GM03348 (cell line): ENCODE results near the gene STAM.
"Not testable (repeated sequence)": the region's sequence is repeated elsewhere in the genome, so short reads cannot be mapped to it uniquely, and the experiment has no call there.

Source experiments
- DNase-seq: peaks from one replicate; pipeline ENCODE4 v3.0.0; 2012; ENCODE audit warnings: low spot score

The STAM gene

GRCh38 chr10:17675638-17676037, 31.7 kb downstream of the STAM start:
- DNase-seq = no peak

- DNase-seq = no peak
Measured at GRCh38 chr10:17676919-17677318, 33.0 kb downstream of the STAM start.

GRCh38 chr10:17682236-17682946, 38.4 kb downstream of the STAM start:
- DNase-seq = no peak

GRCh38 chr10:17683541-17683940, 39.6 kb downstream of the STAM start:
- no peak for DNase-seq

GRCh38 chr10:17684537-17684936, 40.6 kb downstream of the STAM start:
- no peak for DNase-seq

GRCh38 chr10:17685233-17685840, 41.4 kb downstream of the STAM start:
- DNase-seq = no peak

- no peak for DNase-seq
Measured at GRCh38 chr10:17687117-17687831, 43.3 kb downstream of the STAM start.

- no peak for DNase-seq
Measured at GRCh38 chr10:17689137-17689536, 45.2 kb downstream of the STAM start.

- no peak for DNase-seq
Measured at GRCh38 chr10:17693009-17693408, 49.1 kb downstream of the STAM start.

GRCh38 chr10:17698696-17699095, 54.7 kb downstream of the STAM start:
- DNase-seq = no peak

- no peak for DNase-seq
Measured at GRCh38 chr10:17701301-17701700, 57.4 kb downstream of the STAM start.

GRCh38 chr10:17703706-17704105, 59.8 kb downstream of the STAM start:
- DNase-seq = no peak

- DNase-seq = no peak
Measured at GRCh38 chr10:17708821-17709220, 64.9 kb downstream of the STAM start.

GRCh38 chr10:17709492-17709891, 65.5 kb downstream of the STAM start:
- DNase-seq = no peak

GRCh38 chr10:17710181-17710580, 66.2 kb downstream of the STAM start:
- DNase-seq = no peak

GRCh38 chr10:17712053-17712452, 68.1 kb downstream of the STAM start:
- no peak for DNase-seq

GRCh38 chr10:17712717-17713471, 68.9 kb downstream of the STAM start:
- no peak for DNase-seq

- DNase-seq = no peak
Measured at GRCh38 chr10:17713758-17714157, 69.8 kb downstream of the STAM start.

GRCh38 chr10:17716161-17716560, 72.2 kb downstream of the STAM start:
- no peak for DNase-seq

GRCh38 chr10:17722317-17723014, 78.5 kb downstream of the STAM start:
- not testable (repeated sequence) for DNase-seq

- no peak for DNase-seq
Measured at GRCh38 chr10:17725703-17726102, 81.8 kb downstream of the STAM start.

GRCh38 chr10:17729630-17730029, 85.7 kb downstream of the STAM start:
- no peak for DNase-seq
